ENCODE measurements around the gene MEP1A.

GRCh38 chr6:46879003-46879402 is 85.8 kb downstream of the MEP1A start:
- TF ChIP-seq MCM5 (IDR thresholded peaks at IDR 0.05; ENCODE audit: low read depth) (no peak), EHMT2 (IDR thresholded peaks at IDR 0.05) (no peak), JUND (IDR thresholded peaks at IDR 0.05; ENCODE audit: borderline replicate concordance, low read depth, low read length) (no peak), JUND (tag; IDR thresholded peaks at IDR 0.05; ENCODE audit: borderline replicate concordance, low read depth, low read length) (no peak), CGGBP1 (CRISPR knock-in tag; IDR thresholded peaks at IDR 0.05) (no peak), RAD21 (CRISPR knock-in tag; conservative IDR thresholded peaks at IDR 0.05 in 1 of 2, IDR thresholded peaks at IDR 0.05 in 1 of 2) (no peak), FOXM1 (IDR thresholded peaks at IDR 0.05; ENCODE audit: low read depth) (no peak), FOXM1 (CRISPR knock-in tag; IDR thresholded peaks at IDR 0.05; ENCODE audit: low read depth) (no peak), ZNF253 (CRISPR knock-in tag; conservative IDR thresholded peaks at IDR 0.05) (no peak), SRF (CRISPR knock-in tag; IDR thresholded peaks at IDR 0.05) (no peak), ZNF785 (CRISPR knock-in tag; IDR thresholded peaks at IDR 0.05) (no peak), STAG1 (CRISPR knock-in tag; IDR thresholded peaks at IDR 0.05; ENCODE audit: borderline replicate concordance) (no peak)
- TF ChIP-seq, protein P1, sequence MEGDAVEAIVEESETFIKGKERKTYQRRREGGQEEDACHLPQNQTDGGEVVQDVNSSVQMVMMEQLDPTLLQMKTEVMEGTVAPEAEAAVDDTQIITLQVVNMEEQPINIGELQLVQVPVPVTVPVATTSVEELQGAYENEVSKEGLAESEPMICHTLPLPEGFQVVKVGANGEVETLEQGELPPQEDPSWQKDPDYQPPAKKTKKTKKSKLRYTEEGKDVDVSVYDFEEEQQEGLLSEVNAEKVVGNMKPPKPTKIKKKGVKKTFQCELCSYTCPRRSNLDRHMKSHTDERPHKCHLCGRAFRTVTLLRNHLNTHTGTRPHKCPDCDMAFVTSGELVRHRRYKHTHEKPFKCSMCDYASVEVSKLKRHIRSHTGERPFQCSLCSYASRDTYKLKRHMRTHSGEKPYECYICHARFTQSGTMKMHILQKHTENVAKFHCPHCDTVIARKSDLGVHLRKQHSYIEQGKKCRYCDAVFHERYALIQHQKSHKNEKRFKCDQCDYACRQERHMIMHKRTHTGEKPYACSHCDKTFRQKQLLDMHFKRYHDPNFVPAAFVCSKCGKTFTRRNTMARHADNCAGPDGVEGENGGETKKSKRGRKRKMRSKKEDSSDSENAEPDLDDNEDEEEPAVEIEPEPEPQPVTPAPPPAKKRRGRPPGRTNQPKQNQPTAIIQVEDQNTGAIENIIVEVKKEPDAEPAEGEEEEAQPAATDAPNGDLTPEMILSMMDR (IDR thresholded peaks at IDR 0.05 in 2 of 3, conservative IDR thresholded peaks at IDR 0.05 in 1 of 3; ENCODE audit: insufficient read depth in 2 of 3, low read depth in 1 of 3, low read length in 3 of 3): no peak

Measured in K562 (cell line).